HG03558 (cell line): ENCODE data around the gene MAN1C1.

Source experiments
- ATAC-seq: cut with Tn5 transposase; IDR thresholded peaks from one replicate; pipeline ENCODE4 v1.9.1; 2021; ENCODE audit warnings: moderate number of reproducible peaks; ENCODE audit not compliant: unreplicated experiment; ENCODE audit errors: extremely low read depth

Gene MAN1C1

GRCh38 chr1:25616095-25616986 is at the start of gene MAN1C1:
MAN1C1 (plus strand) TSS chr1:25616791; CDS start chr1:25617798, 1,007 bp downstream.
- no peak for ATAC-seq

GRCh38 chr1:25567710-25568089 is 48.9 kb upstream of the MAN1C1 start:
- no peak for ATAC-seq

GRCh38 chr1:25568090-25568833 is 48.3 kb upstream of the MAN1C1 start:
- ATAC-seq: no peak

GRCh38 chr1:25568834-25569596 is 47.6 kb upstream of the MAN1C1 start:
- no peak for ATAC-seq

GRCh38 chr1:25569597-25570396 is 46.8 kb upstream of the MAN1C1 start:
- ATAC-seq: no peak

GRCh38 chr1:25570798-25571521 is 45.6 kb upstream of the MAN1C1 start:
- no peak for ATAC-seq

- ATAC-seq: no peak
Observed at GRCh38 chr1:25571522-25571970, 45.0 kb upstream of the MAN1C1 start.

GRCh38 chr1:25572107-25572506 is 44.5 kb upstream of the MAN1C1 start:
- ATAC-seq: no peak

GRCh38 chr1:25572708-25573590 is 43.6 kb upstream of the MAN1C1 start:
- ATAC-seq: no peak

GRCh38 chr1:25573591-25573930 is 43.0 kb upstream of the MAN1C1 start:
- no peak for ATAC-seq

GRCh38 chr1:25573961-25574360 is 42.6 kb upstream of the MAN1C1 start:
- no peak for ATAC-seq

- ATAC-seq: no peak
Observed at GRCh38 chr1:25575191-25575590, 41.4 kb upstream of the MAN1C1 start.

GRCh38 chr1:25576459-25577133 is 40.0 kb upstream of the MAN1C1 start:
- ATAC-seq: no peak

GRCh38 chr1:25577134-25577920 is 39.3 kb upstream of the MAN1C1 start:
- no peak for ATAC-seq

- ATAC-seq: no peak
Observed at GRCh38 chr1:25579292-25580252, 37.0 kb upstream of the MAN1C1 start.

GRCh38 chr1:25580927-25581326 is 35.7 kb upstream of the MAN1C1 start:
- ATAC-seq: no peak
